Regular cardiac myocyte (primary cell): ENCODE results near the gene ANKRD65. TPM values are rescaled to one million over a fixed set of nuclear protein-coding genes. Genes with fewer than 3 reads are reported as not detected.

ENCODE experiments used
- total RNA-seq: library from RNA; depleted of rRNA; stranded (reverse); fragments of >200 nt; gene quantifications from 2 replicates; pipeline ENCODE4 v1.2.3, GENCODE V29; 2014

The ANKRD65 gene
- under 0.01 TPM in 2 replicates for total RNA-seq

DNA sequence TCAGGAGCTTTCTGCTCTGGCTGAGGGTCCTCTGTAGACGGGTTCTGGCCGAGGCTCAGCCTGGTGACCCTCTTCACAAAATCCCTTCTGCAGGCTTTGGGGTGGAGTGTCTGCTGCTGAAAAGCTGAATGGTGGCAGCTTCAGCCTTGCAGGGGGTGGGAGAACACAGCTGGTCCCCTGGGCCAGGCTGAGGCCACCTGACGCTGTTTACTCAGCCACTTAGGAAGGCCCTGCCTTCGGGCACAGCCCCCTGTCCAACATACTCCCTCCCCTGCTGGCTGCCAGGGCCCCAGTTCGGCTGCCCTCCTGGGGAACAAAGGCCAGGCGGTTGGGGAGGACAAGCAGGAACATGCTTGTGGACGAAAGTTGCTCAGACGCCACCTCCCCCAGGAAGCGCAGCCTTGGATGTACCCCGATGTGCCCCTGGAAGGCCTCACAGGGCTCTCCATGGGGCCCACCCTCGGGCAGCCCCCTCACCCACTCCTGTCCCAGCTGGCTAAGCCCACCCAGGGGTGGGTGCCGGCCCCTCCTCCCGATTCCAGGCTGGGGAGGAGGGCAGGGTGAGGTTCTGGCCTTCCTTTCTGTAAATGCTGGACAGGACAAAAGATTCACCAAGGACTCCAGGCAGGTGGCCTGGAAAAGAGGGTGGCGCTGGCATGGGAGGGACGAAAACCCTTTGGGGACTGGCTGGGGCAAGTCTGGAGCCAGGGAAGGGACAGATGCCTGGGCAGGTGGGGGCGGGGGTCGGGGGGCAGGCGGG lies at the start of gene ANKRD65:
ANKRD65 (minus strand) TSS at position 130 of the 760 bp plus-strand sequence. CDS start 271 bp downstream, outside the sequence.

DNA sequence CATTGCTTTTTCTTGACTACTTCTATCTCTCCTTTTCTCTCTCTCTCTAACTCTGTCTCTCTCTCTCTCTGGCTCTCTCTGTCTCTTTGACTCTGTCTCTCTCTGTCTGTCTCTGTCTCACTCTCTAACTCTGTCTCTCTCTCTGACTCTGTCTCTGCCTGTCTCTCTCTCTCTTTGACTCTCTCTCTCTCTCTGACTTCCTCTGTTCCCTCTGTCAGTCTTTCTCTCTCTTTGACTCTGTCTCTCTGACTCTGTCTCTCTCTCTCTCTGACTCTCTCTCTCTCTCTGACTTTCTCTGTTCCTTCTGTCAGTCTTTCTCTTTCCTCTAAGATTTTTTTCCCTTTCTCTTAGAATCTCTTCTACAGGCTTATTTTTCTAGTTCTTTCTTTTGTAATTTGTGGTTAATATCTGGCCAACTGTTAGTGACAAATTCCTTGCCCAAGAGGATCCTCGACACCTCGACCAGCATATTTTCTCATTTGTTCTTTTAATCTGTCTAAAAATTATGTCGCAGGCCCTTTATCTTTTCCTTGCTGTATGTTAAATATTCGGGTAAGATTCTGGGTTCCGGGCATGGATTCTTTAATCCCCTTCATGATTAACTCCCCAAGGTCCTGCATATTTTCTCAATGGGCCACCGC lies 28.1 kb upstream of the ANKRD65 start, which contains the start of gene ATAD3C:
ATAD3C (plus strand) TSS at position 591 of the 641 bp plus-strand sequence. CDS start 995 bp downstream, outside the sequence.

DNA sequence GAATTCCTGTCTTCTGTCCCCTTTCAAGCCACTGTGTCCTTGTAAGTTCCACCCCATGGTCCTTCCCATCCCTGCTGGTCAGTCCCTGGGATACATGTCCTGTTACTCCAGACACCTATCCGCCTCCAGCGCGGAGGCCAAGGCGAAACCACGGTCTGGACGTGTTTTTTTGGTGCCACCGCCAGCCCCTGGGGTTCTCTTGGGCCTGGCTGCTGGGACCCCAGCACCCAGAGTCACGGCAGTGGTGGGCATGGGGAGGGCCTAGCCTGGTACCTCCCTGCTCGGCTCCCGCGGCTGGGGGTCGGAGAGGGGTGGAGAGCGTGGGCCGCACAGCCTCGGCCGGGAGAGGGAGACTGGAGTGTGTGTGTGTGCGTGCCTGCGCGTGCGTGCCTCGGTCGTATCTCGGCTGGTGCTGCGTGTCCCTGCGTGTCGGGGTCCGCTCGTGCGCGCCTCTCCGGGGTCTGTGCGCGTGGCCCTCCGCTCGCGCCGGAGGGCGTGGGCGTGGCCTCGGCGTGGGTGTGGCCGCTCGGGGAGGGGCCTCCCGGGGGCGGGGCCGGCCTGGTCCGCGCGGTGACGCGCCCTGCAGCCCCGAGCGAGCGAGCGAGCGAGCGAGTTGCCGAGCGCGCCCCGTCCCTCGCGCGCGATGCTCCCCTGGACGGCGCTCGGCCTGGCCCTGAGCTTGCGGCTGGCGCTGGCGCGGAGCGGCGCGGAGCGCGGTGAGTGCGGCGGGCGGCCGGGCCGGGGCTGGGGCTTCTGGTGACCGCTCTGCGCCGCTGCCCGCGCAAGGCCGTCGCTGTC lies 14.2 kb upstream of the ANKRD65 start, which contains the start of gene VWA1:
VWA1 (plus strand) TSS at position 585 of the 798 bp plus-strand sequence; CDS start at position 644, 59 bp downstream.

DNA sequence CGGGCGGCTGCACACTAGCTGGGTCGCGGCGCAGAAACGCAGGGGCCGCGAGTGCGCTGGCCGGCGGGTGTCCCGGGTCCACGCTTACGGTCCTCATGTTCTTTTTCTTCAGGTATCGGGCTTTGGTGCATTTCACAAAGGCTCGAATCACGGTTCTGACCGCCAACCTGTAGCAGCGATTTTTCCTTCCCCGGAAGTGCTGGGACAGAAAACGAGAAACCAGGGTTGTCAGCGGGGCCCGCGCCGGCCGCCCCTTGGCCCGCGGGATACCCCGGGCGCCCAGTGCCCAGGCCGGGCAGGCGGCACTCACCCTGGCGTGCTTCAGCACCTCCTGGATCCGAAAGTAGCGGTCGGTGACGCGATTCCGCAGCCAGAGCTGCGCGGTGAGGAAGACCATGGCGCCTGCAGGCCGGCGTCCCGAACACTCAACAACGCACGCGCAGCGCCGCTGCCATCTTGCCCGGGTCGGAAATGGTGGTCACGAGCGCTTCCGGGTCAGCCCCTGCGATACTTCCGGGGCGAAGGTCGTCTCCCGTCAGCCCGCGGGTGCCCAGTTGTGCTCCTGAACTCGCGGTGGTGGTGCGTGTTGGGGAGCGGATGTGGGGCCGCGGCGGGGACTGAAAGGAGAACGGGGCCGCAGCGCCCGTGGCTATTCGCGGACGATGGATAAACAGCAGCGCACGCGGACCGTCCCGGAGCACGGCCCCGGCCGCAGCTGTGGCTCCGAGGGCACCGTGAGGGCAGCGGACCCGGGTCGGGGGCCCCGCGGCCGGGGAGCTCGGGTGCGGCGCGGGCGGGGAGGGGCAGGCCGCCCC lies 14.0 kb downstream of the ANKRD65 start, which contains the start of gene MRPL20:
MRPL20 (minus strand) TSS at position 473 of the 815 bp plus-strand sequence; CDS start at position 397, 76 bp downstream.

DNA sequence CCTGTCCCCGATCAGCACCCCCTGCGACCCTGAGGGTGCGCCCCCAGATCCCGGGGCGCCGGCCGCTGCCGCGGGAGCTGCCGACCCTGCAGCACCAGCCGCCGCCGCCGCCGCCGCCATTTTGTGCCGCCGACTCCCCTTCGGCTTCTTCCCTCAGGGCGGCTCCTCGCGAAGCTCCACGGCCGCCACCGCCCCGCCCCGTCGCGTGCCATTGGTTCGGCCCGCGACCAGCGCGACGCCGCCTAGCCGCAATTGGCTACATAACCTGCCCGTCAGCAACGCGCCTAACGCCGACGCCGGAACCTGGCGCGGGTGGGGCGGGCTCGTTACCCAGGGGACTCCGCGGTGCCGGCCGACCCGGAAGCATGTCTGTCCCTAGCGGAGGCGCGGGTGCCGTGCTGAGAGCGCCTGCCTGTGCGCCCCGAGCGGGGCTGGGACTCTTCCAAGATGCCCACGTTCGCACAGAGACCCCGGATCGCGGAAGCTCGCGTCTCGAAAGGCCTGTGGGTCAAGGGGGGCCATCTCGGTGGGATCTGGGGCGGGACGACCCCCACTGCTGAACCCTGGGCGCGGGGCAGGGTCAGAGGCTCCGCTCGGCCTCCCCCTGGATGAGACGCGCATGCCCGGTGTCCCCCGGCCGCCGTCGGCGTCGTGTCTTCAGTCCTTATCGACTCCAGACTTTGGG lies 21.7 kb downstream of the ANKRD65 start, which contains the start of gene CCNL2:
CCNL2 (minus strand) TSS at position 149 of the 685 bp plus-strand sequence; CDS start at position 120, 29 bp downstream.

DNA sequence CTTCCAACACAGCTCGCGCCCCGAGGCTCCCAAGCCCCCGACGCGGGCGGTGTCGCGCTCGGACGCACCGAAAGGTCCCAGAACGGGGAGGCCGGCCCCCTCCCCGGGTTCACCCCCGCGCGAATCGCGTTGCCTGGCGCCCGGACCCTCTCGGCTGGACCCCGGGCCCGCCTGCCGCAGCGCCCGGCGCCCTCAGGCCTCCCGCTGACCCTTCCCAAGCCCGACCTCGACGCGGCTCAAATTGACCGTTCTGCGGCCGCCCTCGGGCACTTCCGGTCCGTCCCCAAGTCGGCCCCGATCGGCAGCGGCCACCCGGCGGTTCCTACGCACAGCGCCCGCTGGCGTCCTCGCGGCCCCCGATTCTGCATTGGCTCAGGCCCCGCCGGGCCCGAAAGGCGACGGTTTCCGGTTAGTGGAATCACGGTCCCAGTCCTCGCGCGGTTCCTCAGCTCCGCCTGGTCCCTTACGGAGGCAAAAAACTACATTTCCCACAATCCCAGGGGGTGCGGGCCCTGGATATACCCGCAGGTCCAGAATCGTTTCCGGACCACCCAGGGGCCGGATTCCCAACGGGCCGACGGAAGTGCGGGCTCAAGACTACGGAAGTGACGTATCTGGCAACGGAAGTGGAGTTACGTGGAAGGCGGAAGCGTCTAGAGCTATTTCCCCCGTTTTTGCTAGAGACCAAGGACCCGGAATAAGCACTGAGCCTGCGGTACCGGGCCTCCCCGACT lies 46.0 kb downstream of the ANKRD65 start, which contains the start of gene AURKAIP1:
AURKAIP1 (minus strand) TSS at position 279 of the 734 bp plus-strand sequence. CDS start 451 bp downstream, outside the sequence.

Other genes starting within 250 kb of the ANKRD65 start
- gene TTLL10, start 247.4 kb downstream of the ANKRD65 start, total RNA-seq, result not detected in 2 replicates
- gene TNFRSF18, start 214.7 kb downstream of the ANKRD65 start, total RNA-seq, result 0.28 TPM in 1 of 2 replicates, not detected in the other
- not detected in 2 replicates for gene TNFRSF4, start 207.1 kb downstream of the ANKRD65 start, total RNA-seq
- 90.1 and 109 TPM in 2 replicates for gene SDF4, start 189.3 kb downstream of the ANKRD65 start, total RNA-seq
- gene B3GALT6, start 189.0 kb downstream of the ANKRD65 start, total RNA-seq, result 28.2 and 31.2 TPM in 2 replicates
- gene C1QTNF12, start 174.6 kb downstream of the ANKRD65 start, total RNA-seq, result 0.38 and 0.85 TPM in 2 replicates
- gene UBE2J2, start 147.4 kb downstream of the ANKRD65 start, total RNA-seq, result 31.3 and 43.5 TPM in 2 replicates
- gene SCNN1D, start 140.8 kb downstream of the ANKRD65 start, total RNA-seq, result 0.58 and 1.4 TPM in 2 replicates
- gene ACAP3, start 113.3 kb downstream of the ANKRD65 start, total RNA-seq, result 33.0 and 34.3 TPM in 2 replicates
- 8.7 and 22.8 TPM in 2 replicates for gene PUSL1, start 112.7 kb downstream of the ANKRD65 start, total RNA-seq
- 34.1 and 42.0 TPM in 2 replicates for gene INTS11, start 96.6 kb downstream of the ANKRD65 start, total RNA-seq
- gene CPTP, start 96.5 kb downstream of the ANKRD65 start, total RNA-seq, result 9.0 and 11.5 TPM in 2 replicates
- gene TAS1R3, start 90.0 kb downstream of the ANKRD65 start, total RNA-seq, result under 0.01 TPM in 2 replicates
- 86.0 and 119 TPM in 2 replicates for gene DVL1, start 71.9 kb downstream of the ANKRD65 start, total RNA-seq
- 121 and 141 TPM in 2 replicates for gene MXRA8, start 62.7 kb downstream of the ANKRD65 start, total RNA-seq
- 82.6 and 152 TPM in 2 replicates for gene AURKAIP1, start 46.1 kb downstream of the ANKRD65 start, total RNA-seq
- gene CCNL2, start 21.9 kb downstream of the ANKRD65 start, total RNA-seq, result 63.8 and 140 TPM in 2 replicates
- 58.9 and 129 TPM in 2 replicates for gene MRPL20, start 14.0 kb downstream of the ANKRD65 start, total RNA-seq
- gene VWA1, start 14.4 kb upstream of the ANKRD65 start, total RNA-seq, result 2.9 and 9.0 TPM in 2 replicates
- not detected in 2 replicates for gene ATAD3C, start 28.4 kb upstream of the ANKRD65 start, total RNA-seq
- 15.8 and 46.6 TPM in 2 replicates for gene ATAD3B, start 50.5 kb upstream of the ANKRD65 start, total RNA-seq
- 18.9 and 64.2 TPM in 2 replicates for gene ATAD3A, start 90.9 kb upstream of the ANKRD65 start, total RNA-seq
- gene TMEM240, start 119.3 kb upstream of the ANKRD65 start, total RNA-seq, result 1.5 and 3.7 TPM in 2 replicates
- gene SSU72, start 153.6 kb upstream of the ANKRD65 start, total RNA-seq, result 71.9 and 130 TPM in 2 replicates
- 1.3 and 1.7 TPM in 2 replicates for gene FNDC10, start 178.9 kb upstream of the ANKRD65 start, total RNA-seq
- 62.1 and 115 TPM in 2 replicates for gene MIB2, start 194.2 kb upstream of the ANKRD65 start, total RNA-seq
- 8.1 and 10.7 TPM in 2 replicates for gene MMP23B, start 210.9 kb upstream of the ANKRD65 start, total RNA-seq
- gene CDK11B, start 237.7 kb upstream of the ANKRD65 start, total RNA-seq, result 5.6 and 14.6 TPM in 2 replicates